B cell (primary cell): ENCODE measurements around the gene GPM6B.

Source experiments
- CTCF ChIP-seq: fragments of 200-600 bp; IDR thresholded peaks from one replicate; pipeline ENCODE4 v1.8.0; 2022; ENCODE audit warnings: antibody characterized with exemption, mild to moderate bottlenecking
- EZH2 ChIP-seq: IDR thresholded peaks from 2 replicates; pipeline ENCODE4 v1.6.1; 2012; ENCODE audit warnings: borderline replicate concordance, low read depth, mild to moderate bottlenecking, moderate library complexity, low read length; ENCODE audit not compliant: insufficient read depth, poor library complexity, severe bottlenecking

GRCh38 chrX:13803116-13803515 lies 13.8 kb downstream of the GPM6B start:
- TF ChIP-seq EZH2 = no peak
- no peak for TF ChIP-seq CTCF
